ENCODE results near the gene DYDC2. TPM values are rescaled to one million over a fixed set of nuclear protein-coding genes. Genes with fewer than 3 reads are reported as not detected.

The DYDC2 gene
- polyA plus RNA-seq, 1 experiment: not detected

- no peak for DNase-seq (ENCODE audit: low read depth)
- ChIA-PET POLR2A (interaction anchor here (1.1 kb wide), 1 partner anchor 112 kb away, joined by 3 read pairs; no protein-coding TSS in a partner anchor), CTCF (no interaction called here)
- H3K27me3 ChIP-seq (ENCODE audit: control insufficient read depth, insufficient read depth, low read length): no peaks in the 10 kb centered on the region
- no peak for TF ChIP-seq CTCF (IDR thresholded peaks at IDR 0.05; ENCODE audit: insufficient read depth, low read depth, low read length)
- no peaks in the 10 kb centered on the region for H3K36me3 ChIP-seq (ENCODE audit: control insufficient read depth, insufficient read depth, low read length)
- no peak overlapping the region for H3K4me3 ChIP-seq (ENCODE audit: low read depth, low read length)
Measured at GRCh38 chr10:80394358-80394916, 37.9 kb downstream of the DYDC2 start.

- H3K4me3 ChIP-seq (ENCODE audit: low read depth, low read length): no peak overlapping the region
- no peaks in the 10 kb centered on the region for H3K27me3 ChIP-seq (ENCODE audit: control insufficient read depth, insufficient read depth, low read length)
- no peak for DNase-seq (ENCODE audit: low read depth)
- ChIA-PET CTCF (interaction anchor here (0.5 to 1.1 kb wide), 4 partner anchors 11 to 266 kb away, joined by 3 to 5 read pairs (median 4); partner anchors contain the start of gene PRXL2A), POLR2A (no interaction called here)
- no peaks in the 10 kb centered on the region for H3K36me3 ChIP-seq (ENCODE audit: control insufficient read depth, insufficient read depth, low read length)
- no peak for TF ChIP-seq CTCF (IDR thresholded peaks at IDR 0.05; ENCODE audit: insufficient read depth, low read depth, low read length)
Measured at GRCh38 chr10:80397014-80397413, 40.4 kb downstream of the DYDC2 start.

GRCh38 chr10:80400136-80400804, 43.7 kb downstream of the DYDC2 start:
- H3K36me3 ChIP-seq (ENCODE audit: control insufficient read depth, insufficient read depth, low read length): no peaks in the 10 kb centered on the region
- DNase-seq (ENCODE audit: low read depth): no peak
- TF ChIP-seq CTCF (IDR thresholded peaks at IDR 0.05; ENCODE audit: insufficient read depth, low read depth, low read length): no peak
- ChIA-PET POLR2A (no interaction called here), CTCF (no interaction called here)
- H3K27me3 ChIP-seq (ENCODE audit: control insufficient read depth, insufficient read depth, low read length): 0 out of 2 replicates have a peak, but pooled peaks cover 2% of the 10 kb centered on the region
- H3K4me3 ChIP-seq (ENCODE audit: low read depth, low read length): no peak overlapping the region

- DNase-seq (ENCODE audit: low read depth): no peak
- Histone ChIP-seq H3K36me3 (ENCODE audit: control insufficient read depth, insufficient read depth, low read length) (no peaks in the 10 kb centered on the region), H3K4me3 (ENCODE audit: low read depth, low read length) (no peak overlapping the region), H3K27me3 (ENCODE audit: control insufficient read depth, insufficient read depth, low read length) (peaks cover 2% of the 10 kb centered on the region; the same call in 1 of the 2 replicates)
- ChIA-PET CTCF (no interaction called here), POLR2A (no interaction called here)
- no peak for TF ChIP-seq CTCF (IDR thresholded peaks at IDR 0.05; ENCODE audit: insufficient read depth, low read depth, low read length)
Measured at GRCh38 chr10:80405035-80405434, 48.5 kb downstream of the DYDC2 start.

GRCh38 chr10:80405626-80406025, 49.0 kb downstream of the DYDC2 start:
- no peak for DNase-seq (ENCODE audit: low read depth)
- H3K36me3 ChIP-seq (ENCODE audit: control insufficient read depth, insufficient read depth, low read length): no peaks in the 10 kb centered on the region
- peaks cover 4% of the 10 kb centered on the region; the same call in 1 of the 2 replicates for H3K27me3 ChIP-seq (ENCODE audit: control insufficient read depth, insufficient read depth, low read length)
- no peak for TF ChIP-seq CTCF (IDR thresholded peaks at IDR 0.05; ENCODE audit: insufficient read depth, low read depth, low read length)
- ChIA-PET CTCF (no interaction called here), POLR2A (no interaction called here)
- H3K4me3 ChIP-seq (ENCODE audit: low read depth, low read length): no peak overlapping the region

Measured in BJ (cell line).